Mononuclear cell (primary cell): ENCODE measurements around the gene ALX4. TPM values are rescaled to one million over a fixed set of nuclear protein-coding genes. Genes with fewer than 3 reads are reported as not detected.

Source experiments
- H3K27me3 ChIP-seq: 2 replicates; pipeline ENCODE4 v1.6.0; 2011; ENCODE audit warnings: low read length, control low read depth; ENCODE audit not compliant: insufficient read depth
- H3K4me1 ChIP-seq: 2 replicates; pipeline ENCODE4 v1.5.1; 2011; ENCODE audit warnings: mild to moderate bottlenecking, low read length, control low read depth; ENCODE audit not compliant: insufficient read depth
- H3K4me3 ChIP-seq: 2 replicates; pipeline ENCODE4 v1.5.1; 2011; ENCODE audit warnings: mild to moderate bottlenecking, low read length, moderate library complexity
- H3K9me3 ChIP-seq: 2 replicates; pipeline ENCODE4 v1.5.1; 2011; ENCODE audit warnings: low read depth, mild to moderate bottlenecking, control low read depth, low read length
- total RNA-seq: library from RNA; depleted of rRNA; stranded (reverse); fragments of >200 nt; gene quantifications from one replicate; pipeline ENCODE4 v1.2.3, GENCODE V29; 2012

Gene ALX4
- total RNA-seq, 1 donor: not detected

DNA sequence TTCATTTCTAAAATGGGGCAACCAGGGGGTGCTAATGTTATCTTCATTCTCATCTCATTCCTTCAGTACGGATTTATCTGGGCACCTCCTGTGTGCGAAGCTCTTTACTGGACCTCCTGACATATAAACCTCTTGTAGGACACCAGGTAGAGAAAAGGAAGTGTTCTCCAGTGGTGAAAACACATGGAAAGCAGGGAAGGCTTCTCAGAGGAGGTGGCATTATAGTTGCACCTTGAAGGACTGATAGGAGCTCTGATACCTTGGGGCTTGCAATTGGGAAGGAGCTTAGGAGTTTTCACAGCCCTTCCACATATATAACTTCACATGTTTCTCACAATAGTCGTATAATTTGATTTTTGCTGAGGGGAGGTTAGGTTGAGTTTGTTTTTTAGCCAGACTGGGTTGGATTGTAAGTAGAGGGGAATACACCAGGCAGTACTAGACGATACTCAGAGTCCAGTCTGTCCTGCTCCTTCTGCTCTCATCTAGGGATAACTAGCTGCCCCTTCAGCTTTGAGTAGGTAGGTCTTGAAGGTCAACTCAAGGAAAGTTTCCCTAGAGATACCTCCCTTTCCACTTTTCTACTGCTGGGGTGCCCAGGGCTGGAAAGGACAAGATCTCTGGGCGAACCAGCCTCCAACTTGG, 34.0 kb upstream of the ALX4 start:
- H3K4me1 ChIP-seq: no peaks in the 10 kb centered on the region
- no peaks in the 10 kb centered on the region for H3K9me3 ChIP-seq
- H3K27me3 ChIP-seq: peaks cover 6% of the 10 kb centered on the region
- H3K4me3 ChIP-seq: no peak overlapping the region

DNA sequence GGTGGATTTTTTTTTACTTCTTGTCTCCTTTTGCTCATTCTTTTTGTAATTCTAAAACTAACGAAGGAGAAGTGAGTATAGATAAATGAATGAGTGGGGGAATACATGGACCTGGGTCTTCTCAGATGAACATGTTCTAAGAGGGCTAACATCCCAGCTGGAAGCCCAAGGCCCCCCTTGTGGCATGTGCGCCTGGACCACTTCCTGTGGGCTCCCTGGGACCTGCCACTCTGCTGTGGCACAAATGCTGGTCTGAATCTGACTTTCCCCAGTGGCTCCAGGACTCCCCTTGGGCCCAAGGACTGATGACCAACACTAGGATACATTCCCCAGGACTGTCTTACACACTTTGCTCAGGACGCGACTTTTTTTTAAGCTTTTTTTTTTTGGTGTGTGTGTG, 32.7 kb upstream of the ALX4 start:
- Histone ChIP-seq H3K27me3 (peaks cover 17% of the 10 kb centered on the region), H3K9me3 (no peaks in the 10 kb centered on the region), H3K4me3 (no peak overlapping the region), H3K4me1 (no peaks in the 10 kb centered on the region)

DNA sequence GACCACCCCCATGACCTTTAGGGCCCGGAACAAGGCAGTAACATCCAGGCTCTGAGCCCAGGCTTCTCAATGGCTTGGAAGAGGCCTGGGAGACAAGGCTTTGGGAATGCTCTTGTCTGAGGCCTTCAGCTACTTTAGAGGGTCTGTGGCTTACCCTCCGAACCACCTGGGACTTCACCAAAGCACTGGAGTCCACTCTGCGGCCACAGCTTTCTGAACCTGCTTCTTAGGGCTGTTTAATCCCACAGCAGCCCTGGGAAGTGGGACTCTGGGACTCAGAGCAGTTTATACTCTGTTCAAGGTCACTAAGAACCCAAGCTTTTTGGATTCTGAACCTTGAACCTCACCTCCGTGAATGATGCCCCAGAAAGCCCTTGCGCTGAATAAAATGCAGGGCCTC, 30.7 kb upstream of the ALX4 start:
- Histone ChIP-seq H3K4me1 (no peaks in the 10 kb centered on the region), H3K4me3 (no peak overlapping the region), H3K27me3 (peaks cover 36% of the 10 kb centered on the region), H3K9me3 (no peaks in the 10 kb centered on the region)

DNA sequence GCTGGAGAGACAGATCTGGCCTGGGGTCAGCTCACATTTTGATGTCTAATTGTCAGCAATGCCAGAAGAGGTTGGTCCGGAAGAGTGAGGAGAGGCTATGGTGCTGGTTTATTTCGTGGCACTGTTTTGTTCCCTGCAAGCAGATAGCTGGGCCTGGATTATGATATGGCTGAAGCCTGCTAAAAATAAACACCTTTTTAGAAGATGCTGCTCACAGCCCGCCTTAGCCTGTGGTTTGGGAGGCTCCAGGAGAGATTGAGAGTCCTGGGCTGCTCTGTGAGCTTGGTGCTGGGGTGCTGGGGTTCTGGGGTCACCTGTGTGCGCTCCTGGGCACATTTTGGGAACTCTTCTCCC, 29.6 kb upstream of the ALX4 start:
- no peaks in the 10 kb centered on the region for H3K4me1 ChIP-seq
- no peak overlapping the region for H3K4me3 ChIP-seq
- peaks cover 46% of the 10 kb centered on the region for H3K27me3 ChIP-seq
- no peaks in the 10 kb centered on the region for H3K9me3 ChIP-seq

DNA sequence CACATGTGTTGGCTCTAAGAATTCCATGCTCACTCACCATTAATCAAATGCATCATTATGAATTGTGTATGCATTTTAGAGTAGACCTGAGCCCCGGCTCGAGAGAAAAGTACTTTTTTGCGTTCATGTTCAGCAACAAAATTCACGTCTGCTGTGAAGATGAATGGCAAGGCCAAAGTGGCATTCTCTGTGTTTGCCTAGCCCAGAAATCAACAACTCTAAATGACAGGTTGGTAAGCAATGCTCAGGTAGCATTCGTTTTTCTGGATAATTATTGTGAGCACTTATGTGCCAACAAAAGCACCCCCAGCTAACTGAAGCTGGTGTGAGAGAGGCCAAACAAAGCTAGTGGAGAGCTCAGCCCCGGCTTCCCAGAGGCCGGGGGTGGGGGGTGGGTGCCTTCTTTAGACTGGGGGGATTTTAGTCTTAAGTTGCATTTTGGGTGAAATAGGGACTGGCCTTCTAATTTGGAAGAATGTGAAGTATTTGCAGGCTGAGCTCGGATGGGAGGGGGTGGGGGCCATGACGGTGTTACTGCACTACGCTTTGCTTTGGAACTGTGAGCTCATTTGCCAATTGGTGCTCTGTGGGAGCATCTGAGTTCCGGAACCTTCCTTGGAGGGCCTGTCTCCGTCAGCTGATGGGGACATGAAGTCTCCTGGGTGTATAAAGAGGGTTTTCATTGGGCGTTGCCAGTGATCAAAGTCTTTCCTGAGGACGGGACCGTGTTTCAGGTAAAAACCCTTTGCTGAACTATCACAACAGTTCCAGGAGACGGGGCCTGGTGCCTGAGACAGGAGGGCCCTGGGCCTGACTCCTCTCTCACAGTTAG, 29.0 kb upstream of the ALX4 start:
- H3K4me1 ChIP-seq: no peaks in the 10 kb centered on the region
- H3K27me3 ChIP-seq: peaks cover 51% of the 10 kb centered on the region
- no peaks in the 10 kb centered on the region for H3K9me3 ChIP-seq
- H3K4me3 ChIP-seq: no peak overlapping the region

DNA sequence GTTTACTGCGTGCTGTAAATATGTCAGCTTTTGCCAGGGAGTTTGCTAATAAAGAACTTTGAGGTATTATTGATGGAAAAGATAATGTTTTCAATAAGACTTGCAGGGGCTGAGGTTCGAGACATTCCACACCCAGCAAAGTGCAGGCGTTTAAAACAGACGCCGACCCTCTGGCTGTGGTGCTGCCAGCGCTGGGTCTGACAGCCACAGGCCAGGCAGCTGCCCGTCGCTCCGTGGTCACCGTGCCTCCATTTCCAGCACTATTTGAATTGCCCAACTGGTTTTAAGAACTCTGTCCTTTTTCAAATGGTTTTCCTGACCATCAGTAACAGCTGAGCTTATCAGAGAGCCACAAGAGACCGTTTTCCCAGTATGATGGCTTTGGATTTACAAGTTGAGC, 28.1 kb upstream of the ALX4 start:
- no peaks in the 10 kb centered on the region for H3K9me3 ChIP-seq
- peaks cover 57% of the 10 kb centered on the region for H3K27me3 ChIP-seq
- no peaks in the 10 kb centered on the region for H3K4me1 ChIP-seq
- H3K4me3 ChIP-seq: no peak overlapping the region

DNA sequence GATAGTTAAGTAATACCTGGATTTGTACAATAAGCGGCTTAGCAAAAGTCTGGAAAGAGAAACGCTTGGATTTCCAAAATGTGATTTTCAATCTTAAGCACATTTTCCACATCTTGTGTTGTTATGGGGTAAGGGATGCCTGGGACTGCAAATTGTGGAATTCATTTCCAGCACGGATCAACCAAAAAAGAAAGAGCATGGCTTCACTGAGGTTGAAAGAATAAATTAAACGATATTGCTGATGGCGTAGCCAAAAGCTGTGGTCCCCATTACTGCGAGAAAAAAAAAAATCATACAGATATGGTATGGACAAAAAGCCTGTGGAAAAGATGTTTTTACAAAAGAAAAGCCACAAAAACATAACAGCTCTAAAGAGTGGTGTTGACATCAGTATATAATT, 26.0 kb upstream of the ALX4 start:
- Histone ChIP-seq H3K4me1 (no peaks in the 10 kb centered on the region), H3K9me3 (no peaks in the 10 kb centered on the region), H3K27me3 (peaks cover 59% of the 10 kb centered on the region), H3K4me3 (no peak overlapping the region)

DNA sequence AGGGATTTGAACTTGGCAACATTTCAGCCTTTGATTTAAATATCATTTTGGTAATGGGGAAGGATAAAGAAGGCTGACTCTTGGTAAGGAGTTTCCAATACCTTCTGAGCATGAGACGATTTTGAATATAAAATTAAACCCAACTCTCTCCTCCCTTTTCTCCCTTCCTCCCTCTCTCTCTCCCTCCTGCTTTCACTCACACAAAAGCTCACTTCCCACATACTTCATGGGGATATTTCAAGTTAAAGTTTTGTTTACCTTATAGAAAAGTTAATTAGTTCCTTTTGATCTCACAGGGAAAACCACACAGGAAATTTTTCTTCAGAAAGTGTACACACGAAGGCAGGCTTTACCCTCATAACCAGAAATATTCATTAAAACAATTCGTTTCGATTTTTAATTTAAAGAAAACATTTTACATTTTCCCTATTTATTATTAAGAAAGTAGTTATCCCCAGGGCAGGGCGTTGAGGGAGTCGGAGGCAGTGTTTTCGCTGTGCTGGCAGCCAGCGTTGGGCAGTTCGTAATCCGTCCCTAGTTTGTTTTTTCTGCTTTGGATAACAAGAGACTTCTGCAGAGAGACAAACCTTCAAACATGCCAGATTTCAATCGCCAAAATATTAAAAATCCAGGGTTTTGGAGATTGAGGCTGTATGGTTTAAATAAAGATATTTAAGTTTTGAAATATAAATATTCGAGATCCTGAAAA, 25.3 kb upstream of the ALX4 start:
- Histone ChIP-seq H3K9me3 (no peaks in the 10 kb centered on the region), H3K4me1 (no peaks in the 10 kb centered on the region), H3K4me3 (no peak overlapping the region), H3K27me3 (peaks cover 61% of the 10 kb centered on the region)

DNA sequence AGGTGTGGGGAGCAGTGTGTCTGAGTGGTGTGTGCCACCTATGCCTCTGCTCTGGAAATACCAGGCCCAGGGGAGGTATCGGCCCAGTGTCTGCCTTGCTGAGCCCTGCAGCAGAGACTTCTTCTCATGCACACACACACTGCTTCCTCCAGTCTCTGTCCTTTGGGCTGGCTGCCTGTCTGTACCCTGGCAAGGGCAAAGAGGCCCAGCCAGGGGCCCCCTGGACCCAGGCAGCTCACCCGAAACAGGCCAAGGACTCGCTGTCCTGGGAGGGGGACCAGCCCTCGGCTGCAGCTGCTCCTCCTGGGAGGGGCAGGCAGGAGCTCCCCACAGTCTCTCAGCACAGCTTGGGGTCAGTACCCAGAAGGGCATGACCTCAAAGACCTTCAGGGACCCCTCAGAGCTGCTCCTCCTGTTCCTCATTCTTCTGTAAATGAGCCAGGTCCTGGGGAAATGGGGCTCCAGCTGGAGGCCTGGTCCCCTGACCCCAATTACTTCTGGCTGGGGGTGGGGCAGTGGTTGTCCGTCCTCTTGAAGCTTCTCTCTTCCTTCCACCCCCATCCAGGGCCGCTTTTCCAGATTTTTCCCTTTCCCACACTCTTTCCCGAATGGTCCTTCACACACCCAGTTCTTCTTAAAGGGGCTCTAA, 24.5 kb upstream of the ALX4 start:
- Histone ChIP-seq H3K27me3 (peaks cover 65% of the 10 kb centered on the region), H3K4me1 (no peaks in the 10 kb centered on the region), H3K9me3 (no peaks in the 10 kb centered on the region), H3K4me3 (no peak overlapping the region)

DNA sequence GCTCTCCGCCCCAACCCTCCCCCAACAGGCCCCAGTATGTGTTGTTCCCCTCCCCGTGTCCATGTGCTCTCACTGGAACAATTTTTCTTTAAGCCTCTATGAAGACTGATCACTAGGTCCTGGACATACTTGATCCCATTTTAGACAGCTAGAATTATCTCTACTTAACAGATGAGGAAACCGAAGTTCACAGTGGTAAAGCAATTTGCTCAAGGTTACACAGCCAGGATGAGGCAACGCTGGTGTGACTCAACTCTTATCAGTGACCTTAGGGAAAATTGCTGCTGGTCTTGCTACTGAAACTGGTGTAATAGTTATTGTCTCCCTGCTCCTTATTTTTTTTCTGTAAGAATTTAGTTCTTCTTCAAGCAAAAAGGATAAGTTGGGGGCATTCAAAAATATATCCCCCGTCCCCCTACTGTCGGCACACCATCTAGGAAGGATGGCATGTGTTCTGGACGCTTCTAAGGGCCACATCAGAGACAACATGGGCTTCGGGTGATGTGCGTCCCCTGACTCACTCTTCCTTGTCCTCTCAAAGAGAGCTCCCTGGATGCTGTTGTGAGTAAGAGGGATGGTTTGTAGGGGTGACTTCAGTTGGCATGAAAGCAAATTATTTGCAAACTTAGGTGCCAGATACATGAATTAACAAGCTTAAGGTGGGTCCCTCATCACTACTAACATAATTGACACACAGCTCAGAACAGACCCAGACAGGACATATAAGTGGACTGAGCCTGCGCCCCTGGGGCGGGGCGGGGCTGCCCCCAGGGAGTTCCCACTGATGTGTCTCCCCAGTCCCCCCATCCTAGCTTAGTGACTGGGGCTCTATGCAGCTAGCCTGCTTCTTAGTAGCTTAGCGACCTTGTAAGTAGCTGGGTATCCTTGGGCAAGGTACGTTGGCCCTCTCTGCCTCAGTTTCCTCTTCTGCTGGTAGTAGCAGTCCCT, 23.6 kb upstream of the ALX4 start:
- Histone ChIP-seq H3K4me3 (no peak overlapping the region), H3K27me3 (peaks cover 68% of the 10 kb centered on the region), H3K4me1 (no peaks in the 10 kb centered on the region)

DNA sequence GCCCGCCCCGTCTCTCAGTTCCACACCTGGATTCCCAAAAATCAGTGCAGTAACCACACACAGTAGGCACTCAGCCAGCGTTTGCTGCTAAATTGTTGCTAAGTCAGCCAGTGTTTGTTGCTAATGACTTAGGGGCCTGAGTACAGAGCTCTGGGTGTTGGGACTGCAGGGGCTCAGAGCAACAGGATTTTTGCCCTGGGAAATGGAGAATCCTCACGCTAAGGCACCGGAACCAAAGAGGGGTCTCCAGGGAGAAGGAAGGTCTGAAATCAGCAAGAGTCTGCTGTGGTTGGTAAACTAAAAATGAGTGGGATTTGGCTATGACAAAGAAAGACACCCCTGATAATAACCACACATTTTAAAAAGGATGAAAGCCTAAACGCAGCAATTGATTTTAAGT, 22.7 kb upstream of the ALX4 start:
- Histone ChIP-seq H3K27me3 (peaks cover 64% of the 10 kb centered on the region), H3K4me1 (no peaks in the 10 kb centered on the region), H3K4me3 (no peak overlapping the region), H3K9me3 (no peaks in the 10 kb centered on the region)

More for the DNA sequence above, 23.6 kb upstream of the ALX4 start:
- no peaks in the 10 kb centered on the region for H3K9me3 ChIP-seq

DNA sequence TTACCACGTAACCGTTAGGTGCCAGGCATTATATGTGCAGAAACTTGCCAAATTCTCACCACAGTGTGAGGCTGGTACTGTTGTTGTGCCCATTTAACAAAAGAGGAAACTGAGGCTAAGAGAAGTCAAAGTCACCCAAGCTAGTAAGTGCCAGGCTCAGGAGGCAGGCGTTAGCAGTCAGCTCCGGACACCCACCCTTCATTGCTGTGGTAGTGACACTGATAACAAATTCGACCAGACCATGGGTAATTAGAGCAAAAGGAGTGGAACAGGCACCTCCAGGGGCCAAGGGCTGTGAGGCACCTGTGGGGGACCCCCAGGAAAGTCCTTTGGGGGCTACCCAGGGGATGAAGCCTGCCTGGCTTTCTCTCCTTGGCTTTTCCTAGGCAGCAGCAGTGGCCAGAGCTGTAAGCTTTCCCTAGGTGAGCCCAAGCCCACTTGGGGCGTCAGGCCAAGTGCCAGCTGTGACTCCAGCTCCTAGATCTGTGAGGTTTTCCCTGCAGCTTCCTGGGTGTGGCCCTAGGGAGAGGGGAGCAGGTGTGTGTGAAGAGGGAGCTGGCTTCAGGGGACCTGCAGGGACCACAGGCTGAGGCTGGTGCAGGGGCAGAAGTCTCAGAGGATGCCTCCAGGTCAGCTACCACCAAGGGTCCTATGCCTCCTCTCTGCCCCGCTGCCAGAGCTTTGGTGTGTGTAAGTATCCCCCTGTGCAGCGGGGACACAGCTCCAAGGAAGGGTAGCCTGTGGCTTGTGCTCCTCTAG, 19.7 kb upstream of the ALX4 start:
- H3K27me3 ChIP-seq: peaks cover 56% of the 10 kb centered on the region

DNA sequence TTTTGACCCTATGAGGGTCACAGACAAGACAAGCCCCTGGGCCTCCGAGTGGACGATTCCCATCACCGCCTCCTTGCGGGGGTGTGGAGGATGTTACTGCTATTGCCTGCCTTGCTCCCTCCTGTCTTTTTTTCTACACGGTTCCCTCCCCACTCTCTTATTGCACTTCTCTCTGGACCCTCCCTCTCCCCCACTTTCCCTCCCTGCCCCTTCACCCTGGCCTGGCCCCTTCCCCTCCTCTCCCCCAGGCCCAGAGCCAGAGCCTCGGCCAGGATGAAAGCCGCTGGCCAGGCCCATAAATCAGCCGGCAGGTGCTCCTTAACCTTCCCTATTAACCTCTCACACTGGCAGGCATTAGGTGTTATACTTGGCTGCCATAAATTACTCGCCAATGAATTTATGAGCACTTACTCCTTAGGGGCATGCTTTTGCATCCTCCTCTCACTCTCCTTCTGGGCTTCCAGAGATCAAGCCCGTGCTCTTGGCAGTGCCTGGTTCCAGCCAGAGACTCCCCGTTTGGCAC, 18.3 kb upstream of the ALX4 start:
- no peaks in the 10 kb centered on the region for H3K4me1 ChIP-seq
- H3K4me3 ChIP-seq: no peak overlapping the region
- H3K27me3 ChIP-seq: peaks cover 59% of the 10 kb centered on the region
- no peaks in the 10 kb centered on the region for H3K9me3 ChIP-seq

More for the DNA sequence above, 19.7 kb upstream of the ALX4 start:
- no peak overlapping the region for H3K4me3 ChIP-seq
- no peaks in the 10 kb centered on the region for H3K4me1 ChIP-seq
- no peaks in the 10 kb centered on the region for H3K9me3 ChIP-seq
